ENCODE measurements around the gene MGAT5B.
A peak's percentile ranks its signal among the peaks of the same experiment; 100 is the strongest.

- 0 out of 2 replicates have a peak, but pooled peaks have one; percentile 25 for TF ChIP-seq EZH2phosphoT487 (IDR thresholded peaks at IDR 0.05; ENCODE audit: insufficient read depth, low read depth)
- peak; percentile 71 for TF ChIP-seq EZH2 (IDR thresholded peaks at IDR 0.05; ENCODE audit: insufficient read depth, poor library complexity, severe bottlenecking)
Observed at GRCh38 chr17:76968707-76969597, 100.7 kb downstream of the MGAT5B start.
